ENCODE results near the gene TM6SF1.

The TM6SF1 gene

GRCh38 chr15:83174891-83175290 lies 67.4 kb downstream of the TM6SF1 start:
- DNase-seq (ENCODE audit: low read depth) = no peak

DNA sequence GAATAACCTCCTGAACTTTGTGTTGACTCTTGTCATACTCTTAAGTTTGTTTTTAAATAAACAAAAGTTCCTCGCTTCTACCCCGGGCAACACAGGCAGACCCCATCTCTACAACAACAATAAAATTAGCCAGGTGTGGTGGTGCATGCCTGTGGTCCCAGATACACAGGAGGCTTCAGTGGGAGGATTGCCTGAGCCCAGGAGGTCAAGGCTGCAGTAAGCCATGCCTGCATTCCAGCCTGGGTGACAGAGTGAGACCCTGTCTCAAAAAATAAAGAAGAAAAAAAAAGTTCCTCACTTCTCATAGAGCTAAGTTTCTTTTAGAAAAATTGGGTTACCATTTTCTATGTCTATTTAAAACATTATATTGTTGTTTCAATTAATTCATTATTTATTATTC lies 70.9 kb downstream of the TM6SF1 start:
- DNase-seq (ENCODE audit: low read depth) = no peak

DNA sequence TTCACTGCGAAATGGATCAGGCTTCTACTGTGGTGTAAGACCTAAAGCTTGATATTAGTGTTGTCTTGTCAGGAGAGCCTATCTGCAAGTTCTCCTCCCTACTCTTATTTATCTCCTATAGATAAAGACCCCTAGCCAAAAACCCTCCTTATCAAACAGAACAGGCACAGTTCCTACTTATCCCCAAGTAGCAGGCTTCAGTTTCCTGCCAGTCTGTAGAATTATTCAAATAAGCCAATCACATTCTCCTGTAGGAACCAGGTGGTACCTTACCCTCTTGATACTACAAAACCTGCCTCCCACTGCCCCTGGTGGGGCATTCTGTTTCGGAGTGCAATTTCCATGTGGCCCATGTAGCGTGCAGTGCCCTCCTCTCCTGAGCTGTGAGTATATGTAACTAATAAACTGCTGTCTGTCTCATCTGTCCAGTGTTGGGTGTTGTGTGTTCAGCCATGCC lies 71.5 kb downstream of the TM6SF1 start:
- no peak for DNase-seq (ENCODE audit: low read depth)

DNA sequence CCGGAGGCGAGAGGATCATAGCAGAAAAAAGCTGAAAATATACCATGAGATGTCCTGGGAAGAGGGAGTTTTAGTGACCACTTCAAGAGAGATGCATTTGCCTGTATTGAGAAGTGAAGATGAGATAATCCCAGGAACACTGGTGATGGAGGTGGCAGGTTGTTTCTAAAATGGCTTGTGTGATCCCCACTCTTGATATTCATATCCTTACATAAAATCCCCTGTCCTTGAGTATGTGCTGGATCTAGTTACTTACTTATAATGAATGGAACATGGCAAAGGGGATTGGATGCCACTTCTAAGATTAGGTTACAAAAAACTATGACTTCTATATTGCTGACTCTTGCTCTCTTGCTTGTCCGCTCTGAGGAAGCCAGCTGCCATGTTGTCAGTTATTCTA lies 78.1 kb downstream of the TM6SF1 start:
- DNase-seq (ENCODE audit: low read depth) = no peak
